K562 (cell line): Measurements from ENCODE around the gene MAP3K13. TPM values are rescaled to one million over a fixed set of nuclear protein-coding genes. Genes with fewer than 3 reads are reported as not detected.
A peak's percentile ranks its signal among the peaks of the same experiment; 100 is the strongest.

Experiments
- CCAR2 ChIP-seq: fragments of 200-400 bp; formaldehyde crosslinking; IDR thresholded peaks from 2 replicates; pipeline ENCODE4 v1.6.1; 2017; ENCODE audit warnings: mild to moderate bottlenecking, low read depth, low read length
- CREM ChIP-seq: IDR thresholded peaks from 2 replicates; pipeline ENCODE4 v1.6.1; 2014; ENCODE audit warnings: antibody characterized with exemption, low read depth
- CTCF ChIP-seq, 3 experiments: IDR thresholded peaks in 2 of 3; conservative IDR thresholded peaks in 1 of 3; 2 replicates each; pipeline ENCODE4 v1.5.1; 2011 to 2012; ENCODE audit warnings: low read length in 3 of 3, mild to moderate bottlenecking in 3 of 3, control low read depth in 2 of 3, improper control_type of control experiment in 1 of 3, inconsistent platforms in 1 of 3, low read depth in 1 of 3, mixed read lengths in 1 of 3, moderate library complexity in 1 of 3; ENCODE audit not compliant: insufficient read depth in 2 of 3
- DDX20 ChIP-seq: fragments of 450-650 bp; IDR thresholded peaks from 2 replicates; pipeline ENCODE4 v1.6.1; 2016; ENCODE audit warnings: missing genetic modification characterization, low read depth, mild to moderate bottlenecking, missing compliant biosample characterization, moderate library complexity
- GMEB1 ChIP-seq: fragments of 250-450 bp; sonication (Bioruptor Pico); IDR thresholded peaks from 2 replicates; pipeline ENCODE4 v1.4.0; 2020; ENCODE audit warnings: mild to moderate bottlenecking
- HMG20A ChIP-seq: fragments of 450-650 bp; formaldehyde crosslinking; conservative IDR thresholded peaks from 2 replicates; pipeline ENCODE4 v1.4.0; 2020; ENCODE audit warnings: mild to moderate bottlenecking, mixed read lengths
- HOXB6 ChIP-seq: fragments of 250-450 bp; sonication (Bioruptor Pico); IDR thresholded peaks from 2 replicates; pipeline ENCODE4 v1.5.1; 2022; ENCODE audit warnings: mild to moderate bottlenecking, borderline replicate concordance
- HSF4 ChIP-seq: fragments of 250-450 bp; sonication (Bioruptor Pico); IDR thresholded peaks from 2 replicates; pipeline ENCODE4 v2.1.2; 2022; ENCODE audit warnings: mild to moderate bottlenecking, moderate library complexity, borderline replicate concordance
- KLF1 ChIP-seq: fragments of 450-650 bp; IDR thresholded peaks from 2 replicates; pipeline ENCODE4 v1.6.1; 2016; ENCODE audit warnings: missing genetic modification characterization, missing compliant biosample characterization
- MBD2 ChIP-seq: sonication (generic); IDR thresholded peaks from 2 replicates; pipeline ENCODE4 v1.6.1; 2016; ENCODE audit warnings: low read depth, borderline replicate concordance
- MEIS2 ChIP-seq: fragments of 450-650 bp; IDR thresholded peaks from 2 replicates; pipeline ENCODE4 v1.6.1; 2014; ENCODE audit warnings: mild to moderate bottlenecking; ENCODE audit not compliant: partially characterized antibody
- NFRKB ChIP-seq: fragments of 450-650 bp; IDR thresholded peaks from 2 replicates; pipeline ENCODE4 v1.6.1; 2016; ENCODE audit warnings: low read depth
- PHF21A ChIP-seq: fragments of 450-650 bp; IDR thresholded peaks from 2 replicates; pipeline ENCODE4 v1.6.1; 2017; ENCODE audit warnings: low read depth, borderline replicate concordance
- POLR3A ChIP-seq: IDR thresholded peaks from 2 replicates; pipeline ENCODE4 v1.6.1; 2011; ENCODE audit warnings: borderline replicate concordance, mild to moderate bottlenecking, moderate library complexity; ENCODE audit not compliant: insufficient read length, insufficient read depth; ENCODE audit errors: extremely low read depth
- SPI1 ChIP-seq: IDR thresholded peaks from 2 replicates; pipeline ENCODE4 v1.6.1; 2011; ENCODE audit warnings: low read depth, low read length, control low read depth, borderline replicate concordance
- TGIF2 ChIP-seq: sonication (generic); formaldehyde crosslinking; IDR thresholded peaks from 2 replicates; pipeline ENCODE4 v1.8.1; 2022; ENCODE audit warnings: mild to moderate bottlenecking, missing genetic modification reagents, moderate library complexity
- U2AF2 ChIP-seq: fragments of 200-400 bp; formaldehyde crosslinking; optimal IDR thresholded peaks from 2 replicates; pipeline ENCODE3; 2017; ENCODE audit warnings: low read depth, mild to moderate bottlenecking, low read length
- ZBTB26 ChIP-seq: fragments of 450-650 bp; formaldehyde crosslinking; IDR thresholded peaks from 2 replicates; pipeline ENCODE4 v1.4.0; 2022; ENCODE audit warnings: missing genetic modification characterization
- ZBTB49 ChIP-seq: sonication (generic); formaldehyde crosslinking; IDR thresholded peaks from 2 replicates; pipeline ENCODE4 v1.8.0; 2022; ENCODE audit warnings: missing genetic modification reagents, mild to moderate bottlenecking, borderline replicate concordance
- ZNF583 ChIP-seq: fragments of 250-450 bp; sonication (Bioruptor Pico); IDR thresholded peaks from 2 replicates; pipeline ENCODE4 v1.4.0; 2020
- ZNF699 ChIP-seq: fragments of 250-450 bp; sonication (Bioruptor Pico); IDR thresholded peaks from 2 replicates; pipeline ENCODE4 v1.8.0; 2021; ENCODE audit warnings: mild to moderate bottlenecking, moderate library complexity; ENCODE audit not compliant: insufficient replicate concordance
- ZNF780A ChIP-seq: fragments of 250-450 bp; sonication (Bioruptor Pico); IDR thresholded peaks from 2 replicates; pipeline ENCODE4 v1.5.0; 2021; ENCODE audit warnings: mild to moderate bottlenecking
- polyA plus RNA-seq, 8 experiments: library from polyadenylated mRNA; depleted of rRNA in 4 of 8; stranded (reverse) in 5 of 8; unstranded in 3 of 8; fragments of >200 nt; fragmentation: Nextera tagmentation in 2 of 8; fragmentation: Illumina TruSeq in 1 of 8; extraction: Ambion mirVana in 2 of 8; extraction: Trizol in 1 of 8; gene quantifications; 2 replicates each; pipeline versions ENCODE4 v1.2.1 to v1.2.3, GENCODE V29; 2011 to 2014; ENCODE audit warnings: inconsistent platforms in 1 of 8, missing spikeins in 1 of 8
- total RNA-seq, 7 experiments: library from RNA; depleted of rRNA in 6 of 7; stranded (reverse); fragments of >200 nt in 6 of 7; fragmentation: Illumina TruSeq in 2 of 7; extraction: Trizol in 2 of 7; gene quantifications; 2 replicates each; pipeline versions ENCODE4 v1.2.1 to v1.2.3, GENCODE V29; 2011 to 2021; ENCODE audit warnings: low replicate concordance in 1 of 7

MAP3K13 gene
- total and polyA plus RNA-seq, 9 of the 15 experiments (the other 6 are each of a cell fraction or from before 2014, with no cell fraction given): 0.04 to 0.32 (median 0.15) TPM; not detected in 2

- TF ChIP-seq GMEB1 (no peak), CTCF (IDR thresholded peaks at IDR 0.05 in 2 of 3, conservative IDR thresholded peaks at IDR 0.05 in 1 of 3; ENCODE audit: insufficient read depth in 2 of 3, low read depth in 1 of 3, low read length in 3 of 3) (no peak), KLF1 (tag) (no peak), MEIS2 (peak; percentile 62), ZNF780A (CRISPR knock-in tag) (no peak), ZBTB49 (no peak), ZBTB26 (no peak), ZNF583 (CRISPR knock-in tag) (no peak), SPI1 (peak; percentile 68), DDX20 (tag) (no peak), ZNF699 (CRISPR knock-in tag) (no peak), TGIF2 (no peak), PHF21A (peak; percentile 72; the same call in 1 of the 2 replicates), NFRKB (no peak), HOXB6 (CRISPR knock-in tag) (no peak), CCAR2 (no peak), U2AF2 (no peak), POLR3A (no peak), HMG20A (CRISPR knock-in tag) (no peak), HSF4 (no peak), MBD2 (no peak), CREM (no peak)
Measured at GRCh38 chr3:185362850-185363661, at the start of gene MAP3K13 (continued).
